Natural killer cell (primary cell): ENCODE data around the gene CXCL16. TPM values are rescaled to one million over a fixed set of nuclear protein-coding genes. Genes with fewer than 3 reads are reported as not detected.

Experiments used
- ATAC-seq, 3 donors: fragments of 150-1000 bp in 2 of 3; fragments of 200-7000 bp in 1 of 3; cut with Tn5 transposase; 1 replicate in 1 of 3; 2 replicates in 2 of 3; pipeline ENCODE4 v1.10.0; 2021; ENCODE audit warnings: mild to moderate bottlenecking in 2 of 3, moderate library complexity in 2 of 3
- DNase-seq, 2 donors: peaks; one replicate each; pipeline versions ENCODE4 v3.0.0 to v3.0.0-alpha.2; 2013 to 2021; ENCODE audit warnings: mixed read lengths in 1 of 2
- H3K27ac ChIP-seq: one replicate; pipeline ENCODE4 v1.5.1; 2013; ENCODE audit warnings: mild to moderate bottlenecking, low read length
- H3K27me3 ChIP-seq: one replicate; pipeline ENCODE4 v1.6.1; 2013; ENCODE audit warnings: low read length; ENCODE audit not compliant: control insufficient read depth, insufficient read depth
- H3K36me3 ChIP-seq: one replicate; pipeline ENCODE4 v1.6.1; 2013; ENCODE audit warnings: low read length; ENCODE audit not compliant: control insufficient read depth, insufficient read depth
- H3K4me1 ChIP-seq: one replicate; pipeline ENCODE4 v1.6.1; 2013; ENCODE audit warnings: low read length; ENCODE audit not compliant: control insufficient read depth, insufficient read depth
- H3K4me3 ChIP-seq: one replicate; pipeline ENCODE4 v1.5.1; 2013; ENCODE audit warnings: low read length
- H3K9me3 ChIP-seq: one replicate; pipeline ENCODE4 v1.6.1; 2013; ENCODE audit warnings: low read length; ENCODE audit not compliant: control insufficient read depth, insufficient read depth
- H3K27ac Mint-ChIP-seq, 2 donors: one replicate each; pipeline ENCODE4 v1.8.0; 2022; ENCODE audit warnings: mild to moderate bottlenecking in 2 of 2, mixed read lengths in 2 of 2, moderate library complexity in 1 of 2
- H3K27me3 Mint-ChIP-seq, 2 donors: one replicate each; pipeline ENCODE4 v1.8.0; 2022; ENCODE audit warnings: low read depth in 2 of 2, mixed read lengths in 2 of 2
- H3K36me3 Mint-ChIP-seq: one replicate; pipeline ENCODE4 v1.8.0; 2022; ENCODE audit warnings: mixed read lengths
- H3K4me1 Mint-ChIP-seq, 2 donors: one replicate each; pipeline ENCODE4 v1.8.0; 2022; ENCODE audit warnings: mixed read lengths in 2 of 2
- H3K4me3 Mint-ChIP-seq: one replicate; pipeline ENCODE4 v1.8.0; 2022; ENCODE audit warnings: mild to moderate bottlenecking, moderate library complexity, mixed read lengths
- H3K9me3 Mint-ChIP-seq, 2 donors: one replicate each; pipeline ENCODE4 v1.8.0; 2022; ENCODE audit warnings: mixed read lengths in 2 of 2
- CTCF ChIP-seq: fragments of 200-600 bp; IDR thresholded peaks from one replicate; pipeline ENCODE4 v1.8.0; 2022; ENCODE audit warnings: antibody characterized with exemption
- WGBS: methylation state at CpG from one replicate; pipeline ENCODE4 v1.1.7; 2013; ENCODE audit warnings: missing lambda C conversion rate; ENCODE audit not compliant: insufficient coverage; 5-methylcytosine and 5-hydroxymethylcytosine counted together
- intact Hi-C: fragments of 100-400 bp; cut with micrococcal nuclease; formaldehyde crosslinking; loops from one replicate; pipeline ENCODE4 v1.14.2; 2022
- total RNA-seq, 4 donors: library from RNA; stranded (reverse); fragments of 120-200 nt in 1 of 4; gene quantifications; one replicate each; pipeline versions ENCODE4 v1.2.3 to v1.2.4, GENCODE V29; 2013 to 2022

Gene CXCL16
- total RNA-seq: 10 to 100 TPM in 2 of 3 donors, 1 to 10 TPM in 1; 4.0 to 31.8 (median 16.0) TPM
- 4.3 TPM for total RNA-seq (2013)

GRCh38 chr17:4739122-4740024, at the start of gene CXCL16, which contains the start of gene ZMYND15:
CXCL16 (minus strand) TSS chr17:4739928; CDS start chr17:4739339, 589 bp downstream.
ZMYND15 (plus strand) TSS chr17:4739833; CDS start chr17:4740549, 716 bp downstream.
- ATAC-seq: peak; percentile 70 to 78 (median 77)

GRCh38 chr17:4788807-4789700, 49.3 kb upstream of the CXCL16 start, which contains the start of gene GLTPD2:
GLTPD2 (plus strand) TSS chr17:4788964; CDS start chr17:4789012, 48 bp downstream.
- H3K27me3 Mint-ChIP-seq: peaks cover 25% of the 10 kb centered on the region in 2 donors
- no peaks in the 10 kb centered on the region for H3K36me3 Mint-ChIP-seq
- DNase-seq (no peak), ATAC-seq (no peak)
- H3K27me3 ChIP-seq: peaks cover 30% of the 10 kb centered on the region
- 35% methylated on average over 61 of the region's 62 CpGs for WGBS
- no peaks in the 10 kb centered on the region for H3K9me3 Mint-ChIP-seq
- peak within 1 kb of the TSS; percentile 85 for H3K27ac Mint-ChIP-seq
- no peaks in the 10 kb centered on the region for H3K36me3 ChIP-seq
- no peaks in the 10 kb centered on the region for H3K9me3 ChIP-seq
- H3K4me3 Mint-ChIP-seq: peak within 1 kb of the TSS; percentile 83
- no peak for TF ChIP-seq CTCF
- peak within 1 kb of the TSS; percentile 49 for H3K4me3 ChIP-seq
- peaks cover 35% of the 10 kb centered on the region for H3K4me1 ChIP-seq
- H3K4me1 Mint-ChIP-seq: peaks cover 13 to 16% of the 10 kb centered on the region in 2 donors
- intact Hi-C loops: no loop called here
- H3K27ac ChIP-seq: peak within 1 kb of the TSS; percentile 21

More at GRCh38 chr17:4739122-4740024, at the start of gene CXCL16, which contains the start of gene ZMYND15:
- Histone ChIP-seq H3K36me3 (no peaks in the 10 kb centered on the region), H3K27ac (no peak within 1 kb of the TSS), H3K4me1 (peaks cover 20% of the 10 kb centered on the region), H3K9me3 (no peaks in the 10 kb centered on the region), H3K27me3 (peaks cover 16% of the 10 kb centered on the region), H3K4me3 (peak within 1 kb of the TSS; percentile 55)
- no peak for TF ChIP-seq CTCF
- under 1% methylated on average over 100 of the region's 100 CpGs for WGBS
- peak within 1 kb of the TSS; percentile 18 to 81 for H3K27ac Mint-ChIP-seq
- peaks cover 16 to 23% of the 10 kb centered on the region in 2 donors for H3K4me1 Mint-ChIP-seq
- no peaks in the 10 kb centered on the region for H3K36me3 Mint-ChIP-seq
- intact Hi-C loops: no loop called here
- peaks cover 18 to 44% of the 10 kb centered on the region in 2 donors for H3K27me3 Mint-ChIP-seq
- no peaks in the 10 kb centered on the region for H3K9me3 Mint-ChIP-seq
- DNase-seq: peak; percentile 51 to 84
- H3K4me3 Mint-ChIP-seq: peak within 1 kb of the TSS; percentile 89

- WGBS: 88% methylated on average over 12 of the region's 14 CpGs
- Histone ChIP-seq H3K36me3 (no peaks in the 10 kb centered on the region), H3K27me3 (peaks cover 36% of the 10 kb centered on the region), H3K4me1 (peaks cover 35% of the 10 kb centered on the region), H3K9me3 (no peaks in the 10 kb centered on the region), H3K27ac (no peak overlapping the region), H3K4me3 (no peak overlapping the region)
- intact Hi-C loops: no loop called here
- DNase-seq: no peak
- Mint-ChIP-seq H3K36me3 (no peaks in the 10 kb centered on the region), H3K27me3 (peaks cover 26 to 33% of the 10 kb centered on the region in 2 donors), H3K4me3 (peak overlapping the region; percentile 81), H3K27ac (peak overlapping the region; percentile 49 to 66), H3K9me3 (no peaks in the 10 kb centered on the region), H3K4me1 (peaks cover 13 to 16% of the 10 kb centered on the region in 2 donors)
- TF ChIP-seq CTCF: no peak
- ATAC-seq: no peak
Observed at GRCh38 chr17:4788159-4788806, 48.6 kb upstream of the CXCL16 start.
